Measurements from ENCODE around the gene C19orf85.

DNA sequence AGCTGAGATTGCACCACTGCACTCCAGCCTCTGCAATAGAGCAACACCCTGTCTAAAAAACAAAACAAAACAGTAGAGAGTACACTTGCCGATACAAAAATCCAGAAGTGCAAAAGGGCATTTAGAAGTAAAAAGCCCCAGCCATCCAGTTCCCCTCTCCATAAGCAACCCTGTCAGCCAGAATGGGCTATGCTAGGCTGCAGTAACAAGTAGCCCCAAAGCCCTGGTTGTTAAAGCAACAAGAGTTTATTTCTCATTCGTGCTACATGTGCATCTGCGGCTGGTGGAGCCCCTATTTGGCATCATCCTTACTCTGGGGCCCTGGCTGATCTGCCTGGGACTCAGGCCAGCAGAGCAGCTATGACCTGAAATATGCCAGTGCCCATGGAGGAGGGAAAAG lies 40.0 kb downstream of the C19orf85 start:
- TF ChIP-seq, protein P1, sequence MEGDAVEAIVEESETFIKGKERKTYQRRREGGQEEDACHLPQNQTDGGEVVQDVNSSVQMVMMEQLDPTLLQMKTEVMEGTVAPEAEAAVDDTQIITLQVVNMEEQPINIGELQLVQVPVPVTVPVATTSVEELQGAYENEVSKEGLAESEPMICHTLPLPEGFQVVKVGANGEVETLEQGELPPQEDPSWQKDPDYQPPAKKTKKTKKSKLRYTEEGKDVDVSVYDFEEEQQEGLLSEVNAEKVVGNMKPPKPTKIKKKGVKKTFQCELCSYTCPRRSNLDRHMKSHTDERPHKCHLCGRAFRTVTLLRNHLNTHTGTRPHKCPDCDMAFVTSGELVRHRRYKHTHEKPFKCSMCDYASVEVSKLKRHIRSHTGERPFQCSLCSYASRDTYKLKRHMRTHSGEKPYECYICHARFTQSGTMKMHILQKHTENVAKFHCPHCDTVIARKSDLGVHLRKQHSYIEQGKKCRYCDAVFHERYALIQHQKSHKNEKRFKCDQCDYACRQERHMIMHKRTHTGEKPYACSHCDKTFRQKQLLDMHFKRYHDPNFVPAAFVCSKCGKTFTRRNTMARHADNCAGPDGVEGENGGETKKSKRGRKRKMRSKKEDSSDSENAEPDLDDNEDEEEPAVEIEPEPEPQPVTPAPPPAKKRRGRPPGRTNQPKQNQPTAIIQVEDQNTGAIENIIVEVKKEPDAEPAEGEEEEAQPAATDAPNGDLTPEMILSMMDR (IDR thresholded peaks at IDR 0.05): no peak
- TF ChIP-seq POLR2A (IDR thresholded peaks at IDR 0.05): no peak

All from Peyer's patch (tissue), 4 donors.